HEK293 (cell line): Measurements from ENCODE around the gene FSD1.

Experiments
- CTCF ChIA-PET: fragments of 350-600 bp; formaldehyde crosslinking; extraction: SDS; loops from one replicate; lab custom pipeline; 2021; ENCODE audit warnings: antibody characterized with exemption; lab: Yijun Ruan, JAX
- POLR2A ChIA-PET: fragments of 300-600 bp; formaldehyde crosslinking; extraction: SDS; loops from one replicate; lab custom pipeline; 2020; ENCODE audit warnings: antibody characterized with exemption, inconsistent platforms; lab: Yijun Ruan, JAX
- H3K27ac ChIP-seq: fragments of 200-500 bp; sonication (Bioruptor generic); 2 replicates; pipeline ENCODE4 v1.5.1; 2014; ENCODE audit warnings: low read depth, low read length, control low read depth, inconsistent platforms; ENCODE audit errors: extremely low read depth
- H3K36me3 ChIP-seq, 2 experiments: fragments of 200-500 bp in 1 of 2; sonication (Bioruptor generic) in 1 of 2; 1 replicate in 1 of 2; 2 replicates in 1 of 2; pipeline ENCODE4 v1.5.1; 2014 to 2017; ENCODE audit warnings: inconsistent platforms in 2 of 2, low read length in 2 of 2; ENCODE audit not compliant: control insufficient read depth in 2 of 2, insufficient read depth in 1 of 2
- H3K4me1 ChIP-seq: fragments of 200-500 bp; sonication (Bioruptor generic); 2 replicates; pipeline ENCODE4 v1.5.1; 2014; ENCODE audit warnings: mild to moderate bottlenecking, low read length, inconsistent platforms; ENCODE audit not compliant: control insufficient read depth, insufficient read depth
- H3K4me3 ChIP-seq: 2 replicates; pipeline ENCODE4 v1.5.1; 2011; ENCODE audit warnings: low read depth, mild to moderate bottlenecking, control low read depth, low read length, moderate library complexity
- H3K9me3 ChIP-seq: fragments of 200-500 bp; sonication (Bioruptor generic); 2 replicates; pipeline ENCODE4 v1.5.1; 2014; ENCODE audit warnings: low read depth, low read length, inconsistent platforms; ENCODE audit not compliant: control insufficient read depth, insufficient read depth
- BCL6B ChIP-seq: fragments of 450-650 bp; formaldehyde crosslinking; IDR thresholded peaks from 2 replicates; pipeline ENCODE4 v1.5.1; 2017; ENCODE audit warnings: missing biosample characterization, missing genetic modification characterization
- GLIS1 ChIP-seq: fragments of 450-650 bp; formaldehyde crosslinking; IDR thresholded peaks from 2 replicates; pipeline ENCODE4 v1.5.1; 2016; ENCODE audit warnings: missing biosample characterization, missing genetic modification characterization
- HOXD13 ChIP-seq: sonication (generic); formaldehyde crosslinking; IDR thresholded peaks from 2 replicates; pipeline ENCODE4 v1.8.0; 2022; ENCODE audit warnings: missing genetic modification reagents, borderline replicate concordance
- KLF1 ChIP-seq: fragments of 450-650 bp; formaldehyde crosslinking; IDR thresholded peaks from 2 replicates; pipeline ENCODE4 v1.5.1; 2016; ENCODE audit warnings: missing biosample characterization, missing genetic modification characterization
- KLF9 ChIP-seq: fragments of 450-650 bp; formaldehyde crosslinking; IDR thresholded peaks from 2 replicates; pipeline ENCODE4 v1.5.1; 2016; ENCODE audit warnings: missing biosample characterization, missing genetic modification characterization, low read depth
- MEIS1 ChIP-seq: sonication (generic); formaldehyde crosslinking; IDR thresholded peaks from 2 replicates; pipeline ENCODE4 v1.8.1; 2022; ENCODE audit warnings: missing genetic modification reagents, mild to moderate bottlenecking, borderline replicate concordance
- OSR2 ChIP-seq: fragments of 450-650 bp; formaldehyde crosslinking; IDR thresholded peaks from 2 replicates; pipeline ENCODE4 v1.5.1; 2016; ENCODE audit warnings: missing biosample characterization, missing genetic modification characterization
- PATZ1 ChIP-seq: fragments of 450-650 bp; formaldehyde crosslinking; IDR thresholded peaks from 2 replicates; pipeline ENCODE4 v1.5.1; 2016; ENCODE audit warnings: missing biosample characterization, missing genetic modification characterization
- ZBTB17 ChIP-seq: fragments of 450-650 bp; formaldehyde crosslinking; IDR thresholded peaks from 2 replicates; pipeline ENCODE4 v1.5.1; 2016; ENCODE audit warnings: missing biosample characterization, missing genetic modification characterization
- ZBTB20 ChIP-seq: fragments of 450-650 bp; formaldehyde crosslinking; IDR thresholded peaks from 2 replicates; pipeline ENCODE4 v1.5.1; 2016; ENCODE audit warnings: missing biosample characterization, missing genetic modification characterization
- ZFP37 ChIP-seq: fragments of 450-650 bp; formaldehyde crosslinking; IDR thresholded peaks from 2 replicates; pipeline ENCODE4 v1.5.1; 2016; ENCODE audit warnings: missing biosample characterization, missing genetic modification characterization
- ZIC2 ChIP-seq: fragments of 450-650 bp; formaldehyde crosslinking; IDR thresholded peaks from 2 replicates; pipeline ENCODE4 v1.5.1; 2016; ENCODE audit warnings: missing biosample characterization, missing genetic modification characterization
- ZNF138 ChIP-seq: fragments of 450-650 bp; formaldehyde crosslinking; IDR thresholded peaks from 2 replicates; pipeline ENCODE4 v1.5.1; 2016; ENCODE audit warnings: missing biosample characterization, missing genetic modification characterization, borderline replicate concordance
- ZNF16 ChIP-seq: fragments of 450-650 bp; formaldehyde crosslinking; IDR thresholded peaks from 2 replicates; pipeline ENCODE4 v1.5.1; 2016; ENCODE audit warnings: low read depth, missing biosample characterization, missing genetic modification characterization
- ZNF26 ChIP-seq: fragments of 450-650 bp; formaldehyde crosslinking; IDR thresholded peaks from 2 replicates; pipeline ENCODE4 v1.5.1; 2016; ENCODE audit warnings: missing biosample characterization, missing genetic modification characterization
- ZNF266 ChIP-seq: fragments of 450-650 bp; formaldehyde crosslinking; IDR thresholded peaks from 2 replicates; pipeline ENCODE4 v1.5.1; 2016; ENCODE audit warnings: missing biosample characterization, missing genetic modification characterization, low read depth
- ZNF426 ChIP-seq: fragments of 450-650 bp; formaldehyde crosslinking; IDR thresholded peaks from 2 replicates; pipeline ENCODE4 v1.5.1; 2017; ENCODE audit warnings: missing biosample characterization, missing genetic modification characterization, mild to moderate bottlenecking, inconsistent platforms, moderate library complexity
- ZNF514 ChIP-seq: fragments of 450-650 bp; formaldehyde crosslinking; IDR thresholded peaks from 2 replicates; pipeline ENCODE4 v1.5.1; 2016; ENCODE audit warnings: missing biosample characterization, missing genetic modification characterization
- ZNF518A ChIP-seq: fragments of 450-650 bp; formaldehyde crosslinking; conservative IDR thresholded peaks from 2 replicates; pipeline ENCODE4 v1.5.1; 2016; ENCODE audit warnings: low read depth, missing biosample characterization, missing genetic modification characterization
- ZNF600 ChIP-seq: fragments of 450-650 bp; formaldehyde crosslinking; IDR thresholded peaks from 2 replicates; pipeline ENCODE4 v1.5.1; 2016; ENCODE audit warnings: missing biosample characterization, missing genetic modification characterization
- ZNF660 ChIP-seq: fragments of 450-650 bp; IDR thresholded peaks from 2 replicates; pipeline ENCODE4 v1.5.1; 2018; ENCODE audit warnings: missing biosample characterization, mild to moderate bottlenecking, missing genetic modification characterization
- ZNF791 ChIP-seq: fragments of 450-650 bp; formaldehyde crosslinking; IDR thresholded peaks from 2 replicates; pipeline ENCODE4 v1.5.1; 2016; ENCODE audit warnings: missing biosample characterization, missing genetic modification characterization
- ZSCAN4 ChIP-seq: fragments of 450-650 bp; formaldehyde crosslinking; IDR thresholded peaks from 2 replicates; pipeline ENCODE4 v1.5.1; 2017; ENCODE audit warnings: missing biosample characterization, missing genetic modification characterization

The FSD1 gene

GRCh38 chr19:4360081-4360569 is 55.7 kb downstream of the FSD1 start:
- POLR2A ChIA-PET = interaction anchor here (0.7 to 1.8 kb wide), 2 partner anchors 18 to 823 kb away, joined by 3 to 5 read pairs; no protein-coding TSS in a partner anchor
- Histone ChIP-seq H3K36me3 (peaks cover 12 to 64% of the 10 kb centered on the region in 2 experiments; a peak in 2 of 3 replicates), H3K4me1 (no peaks in the 10 kb centered on the region), H3K27ac (0 out of 2 replicates have a peak overlapping the region, but pooled peaks have one; percentile 11), H3K9me3 (no peaks in the 10 kb centered on the region), H3K4me3 (no peak overlapping the region)
- no peak for TF ChIP-seq GLIS1 (tag by site-specific recombination)
- TF ChIP-seq ZBTB20 (tag by site-specific recombination) = peak; percentile 73
- CTCF ChIA-PET = interaction anchor here (1.8 to 3.7 kb wide), 3 partner anchors 15 to 93 kb away, joined by 4 to 13 read pairs (median 6); partner anchors contain the start of gene SH3GL1

GRCh38 chr19:4360641-4361151 is 56.3 kb downstream of the FSD1 start:
- ChIA-PET CTCF (interaction anchor here (1.0 to 2.3 kb wide), 3 partner anchors 8 to 40 kb away, joined by 3 to 6 read pairs (median 4); partner anchors contain the start of gene SH3GL1), POLR2A (interaction anchor here (0.7 to 1.8 kb wide), 2 partner anchors 18 to 824 kb away, joined by 3 to 5 read pairs; no protein-coding TSS in a partner anchor)
- Histone ChIP-seq H3K9me3 (no peaks in the 10 kb centered on the region), H3K36me3 (peaks cover 12 to 70% of the 10 kb centered on the region in 2 experiments; a peak in 2 of 3 replicates), H3K4me1 (no peaks in the 10 kb centered on the region), H3K4me3 (no peak overlapping the region), H3K27ac (0 out of 2 replicates have a peak overlapping the region, but pooled peaks have one; percentile 11)
- no peak for TF ChIP-seq PATZ1 (tag by site-specific recombination)
- peak; percentile 75 for TF ChIP-seq ZNF600 (tag by site-specific recombination)
- TF ChIP-seq HOXD13 (CRISPR knock-in tag) = no peak
- TF ChIP-seq ZNF16 = no peak
- no peak for TF ChIP-seq ZNF791
- no peak for TF ChIP-seq OSR2
- TF ChIP-seq KLF1 = no peak
- TF ChIP-seq KLF9 (tag by site-specific recombination) = no peak
- no peak for TF ChIP-seq ZSCAN4 (tag by site-specific recombination)
- no peak for TF ChIP-seq ZNF138 (tag by site-specific recombination)
- TF ChIP-seq ZIC2 (tag by site-specific recombination) = peak; percentile 52; the same call in 1 of the 2 replicates
- no peak for TF ChIP-seq ZNF518A
- TF ChIP-seq ZBTB17 (tag by site-specific recombination) = no peak
- TF ChIP-seq BCL6B = no peak
- no peak for TF ChIP-seq ZNF266
- no peak for TF ChIP-seq MEIS1 (CRISPR knock-in tag)
- TF ChIP-seq ZNF660 (tag by site-specific recombination) = no peak
- no peak for TF ChIP-seq ZNF26
- no peak for TF ChIP-seq ZFP37 (tag by site-specific recombination)
- TF ChIP-seq ZNF426 = no peak
- no peak for TF ChIP-seq ZNF514 (tag by site-specific recombination)
